Fibroblast of skin of abdomen (primary cell): ENCODE results near the gene SUPT5H.

Source experiments
- DNase-seq: peaks from one replicate; pipeline ENCODE4 v3.0.0-alpha.2; 2013

The SUPT5H gene

DNA sequence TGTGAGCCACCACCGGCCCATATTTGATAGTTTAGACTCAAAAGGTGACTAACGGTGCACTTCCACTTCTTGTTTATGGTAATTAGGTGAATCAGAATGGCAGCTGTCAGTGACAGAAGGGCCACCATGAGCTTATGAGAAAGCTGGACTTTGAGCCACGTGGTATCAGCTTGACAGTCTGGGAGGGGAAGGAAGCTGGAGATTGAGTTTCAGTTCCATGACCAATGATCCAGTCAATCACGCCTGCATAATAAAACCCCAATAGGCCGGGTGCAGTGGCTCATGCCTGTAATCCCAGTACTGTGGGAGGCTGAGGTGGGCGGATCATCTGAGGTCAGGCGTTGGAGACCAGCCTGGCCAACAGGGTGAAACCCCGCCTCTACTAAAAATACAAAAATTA lies 79.1 kb downstream of the SUPT5H start:
- DNase-seq: no peak

DNA sequence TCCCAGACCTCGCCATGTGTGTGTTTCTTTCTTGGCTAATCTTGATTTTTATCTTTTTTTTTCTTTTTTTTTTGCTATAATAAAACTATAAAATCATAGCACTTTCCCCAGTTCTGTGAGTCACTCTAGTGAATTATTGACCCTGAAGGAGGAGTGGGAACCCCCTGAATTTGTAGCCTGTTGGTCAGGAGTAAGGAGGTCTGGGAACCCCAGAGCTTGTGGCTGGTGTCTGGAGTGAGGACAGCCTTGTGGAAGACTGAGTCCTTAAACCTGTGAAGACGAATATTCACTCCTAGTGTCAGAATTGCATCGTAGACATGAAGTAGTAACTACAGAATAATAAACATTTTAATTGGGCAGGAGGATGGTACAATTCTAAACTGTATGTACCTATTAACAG lies 79.8 kb downstream of the SUPT5H start:
- DNase-seq: no peak
